Ishikawa (cell line): ENCODE measurements around the gene CEP104.

ENCODE experiments used
- CEBPB ChIP-seq: IDR thresholded peaks from 2 replicates; pipeline ENCODE4 v1.6.1; 2012
- CREB1 ChIP-seq: IDR thresholded peaks from 2 replicates; pipeline ENCODE4 v1.6.1; 2012; ENCODE audit warnings: low read depth
- EGR1 ChIP-seq: IDR thresholded peaks from 2 replicates; pipeline ENCODE4 v1.6.1; 2012
- EP300 ChIP-seq: IDR thresholded peaks from 2 replicates; pipeline ENCODE4 v1.6.1; 2012; ENCODE audit warnings: borderline replicate concordance
- FOXM1 ChIP-seq: IDR thresholded peaks from 2 replicates; pipeline ENCODE4 v1.6.1; 2012; ENCODE audit warnings: low read depth, borderline replicate concordance
- NFIC ChIP-seq: IDR thresholded peaks from 2 replicates; pipeline ENCODE4 v1.6.1; 2012
- RAD21 ChIP-seq: IDR thresholded peaks from 2 replicates; pipeline ENCODE4 v1.6.1; 2012; ENCODE audit warnings: low read depth
- TAF1 ChIP-seq: IDR thresholded peaks from 2 replicates; pipeline ENCODE4 v1.6.1; 2012; ENCODE audit warnings: low read depth, mild to moderate bottlenecking
- TCF12 ChIP-seq: IDR thresholded peaks from 2 replicates; pipeline ENCODE4 v1.6.1; 2012; ENCODE audit warnings: low read depth
- TEAD4 ChIP-seq: IDR thresholded peaks from 2 replicates; pipeline ENCODE4 v1.6.1; 2012
- YY1 ChIP-seq: IDR thresholded peaks from 2 replicates; pipeline ENCODE4 v1.6.1; 2012; ENCODE audit warnings: low read depth
- ZBTB7A ChIP-seq: IDR thresholded peaks from 2 replicates; pipeline ENCODE4 v1.6.1; 2012; ENCODE audit warnings: low read depth
- TF ChIP-seq, protein P1 (sequence below): IDR thresholded peaks from 2 replicates; pipeline ENCODE4 v1.6.1; 2012; ENCODE audit warnings: low read depth, mild to moderate bottlenecking
- TF ChIP-seq, protein P2 (sequence below): IDR thresholded peaks from 2 replicates; pipeline ENCODE4 v1.6.1; 2012
- TF ChIP-seq, protein P3 (sequence below): IDR thresholded peaks from 2 replicates; pipeline ENCODE4 v1.6.1; 2012

CEP104 gene

DNA sequence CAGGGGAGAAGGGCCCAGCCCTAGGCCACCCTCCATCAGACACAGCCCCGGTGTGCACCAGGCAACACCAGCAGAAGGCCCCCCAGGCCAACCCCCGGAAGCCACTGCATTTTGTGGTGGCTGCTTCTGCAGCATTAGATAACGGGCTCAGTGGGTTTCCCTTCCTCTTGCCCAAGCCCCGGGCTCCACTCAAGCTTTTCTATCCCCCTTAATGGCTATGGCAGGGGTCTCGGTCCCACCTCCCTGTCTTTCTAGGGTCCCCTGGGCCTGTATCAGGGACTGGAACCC, 24.1 kb upstream of the CEP104 start:
- TF ChIP-seq RAD21 (no peak), CREB1 (no peak), EP300 (no peak), FOXM1 (no peak), ZBTB7A (no peak), YY1 (no peak), CEBPB (no peak), NFIC (no peak)
- TF ChIP-seq, protein P1, sequence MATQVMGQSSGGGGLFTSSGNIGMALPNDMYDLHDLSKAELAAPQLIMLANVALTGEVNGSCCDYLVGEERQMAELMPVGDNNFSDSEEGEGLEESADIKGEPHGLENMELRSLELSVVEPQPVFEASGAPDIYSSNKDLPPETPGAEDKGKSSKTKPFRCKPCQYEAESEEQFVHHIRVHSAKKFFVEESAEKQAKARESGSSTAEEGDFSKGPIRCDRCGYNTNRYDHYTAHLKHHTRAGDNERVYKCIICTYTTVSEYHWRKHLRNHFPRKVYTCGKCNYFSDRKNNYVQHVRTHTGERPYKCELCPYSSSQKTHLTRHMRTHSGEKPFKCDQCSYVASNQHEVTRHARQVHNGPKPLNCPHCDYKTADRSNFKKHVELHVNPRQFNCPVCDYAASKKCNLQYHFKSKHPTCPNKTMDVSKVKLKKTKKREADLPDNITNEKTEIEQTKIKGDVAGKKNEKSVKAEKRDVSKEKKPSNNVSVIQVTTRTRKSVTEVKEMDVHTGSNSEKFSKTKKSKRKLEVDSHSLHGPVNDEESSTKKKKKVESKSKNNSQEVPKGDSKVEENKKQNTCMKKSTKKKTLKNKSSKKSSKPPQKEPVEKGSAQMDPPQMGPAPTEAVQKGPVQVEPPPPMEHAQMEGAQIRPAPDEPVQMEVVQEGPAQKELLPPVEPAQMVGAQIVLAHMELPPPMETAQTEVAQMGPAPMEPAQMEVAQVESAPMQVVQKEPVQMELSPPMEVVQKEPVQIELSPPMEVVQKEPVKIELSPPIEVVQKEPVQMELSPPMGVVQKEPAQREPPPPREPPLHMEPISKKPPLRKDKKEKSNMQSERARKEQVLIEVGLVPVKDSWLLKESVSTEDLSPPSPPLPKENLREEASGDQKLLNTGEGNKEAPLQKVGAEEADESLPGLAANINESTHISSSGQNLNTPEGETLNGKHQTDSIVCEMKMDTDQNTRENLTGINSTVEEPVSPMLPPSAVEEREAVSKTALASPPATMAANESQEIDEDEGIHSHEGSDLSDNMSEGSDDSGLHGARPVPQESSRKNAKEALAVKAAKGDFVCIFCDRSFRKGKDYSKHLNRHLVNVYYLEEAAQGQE: no peak

DNA sequence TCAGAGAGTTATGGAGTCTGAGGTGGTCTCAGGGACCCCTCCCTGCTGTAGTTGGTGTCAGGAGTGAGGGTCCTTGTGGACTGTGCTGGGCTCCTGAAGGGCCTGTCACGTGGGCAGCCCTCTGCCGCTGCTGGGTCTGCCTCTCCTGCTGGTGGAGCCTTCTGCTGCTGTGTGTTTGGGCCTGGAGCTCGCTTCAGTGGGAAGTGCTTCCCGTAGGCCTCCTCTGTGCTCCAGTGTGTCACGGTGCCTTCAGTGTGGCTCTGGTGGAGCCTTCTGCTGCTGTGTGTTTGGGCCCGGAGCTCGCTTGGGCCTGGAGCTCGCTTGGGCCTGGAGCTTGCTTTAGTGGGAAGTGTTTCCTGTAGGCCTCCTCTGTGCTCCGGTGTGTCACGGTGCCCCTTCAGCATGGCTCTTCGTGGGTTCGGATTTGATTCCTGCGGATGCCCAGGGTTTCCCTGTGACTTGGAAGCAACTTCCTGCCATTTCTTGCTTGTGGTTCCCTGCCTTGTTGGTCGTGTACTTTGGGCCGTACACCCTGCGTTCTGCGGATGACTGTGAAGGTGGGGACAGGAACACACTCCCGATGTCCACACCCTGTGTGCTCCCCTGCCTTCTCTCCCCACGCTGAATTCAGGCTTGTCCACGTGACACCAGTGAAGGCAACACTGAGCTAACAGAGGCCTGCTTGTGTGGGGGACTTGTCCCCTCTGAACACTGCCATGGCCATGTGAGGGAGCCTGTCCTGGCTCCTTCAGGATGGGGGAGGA, 23.6 kb upstream of the CEP104 start:
- TF ChIP-seq NFIC (no peak), YY1 (no peak), ZBTB7A (no peak), EGR1 (no peak), TEAD4 (no peak), TAF1 (no peak), CEBPB (no peak), TCF12 (no peak), RAD21 (no peak), CREB1 (no peak)
- TF ChIP-seq, protein P2, sequence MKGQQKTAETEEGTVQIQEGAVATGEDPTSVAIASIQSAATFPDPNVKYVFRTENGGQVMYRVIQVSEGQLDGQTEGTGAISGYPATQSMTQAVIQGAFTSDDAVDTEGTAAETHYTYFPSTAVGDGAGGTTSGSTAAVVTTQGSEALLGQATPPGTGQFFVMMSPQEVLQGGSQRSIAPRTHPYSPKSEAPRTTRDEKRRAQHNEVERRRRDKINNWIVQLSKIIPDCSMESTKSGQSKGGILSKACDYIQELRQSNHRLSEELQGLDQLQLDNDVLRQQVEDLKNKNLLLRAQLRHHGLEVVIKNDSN: no peak

DNA sequence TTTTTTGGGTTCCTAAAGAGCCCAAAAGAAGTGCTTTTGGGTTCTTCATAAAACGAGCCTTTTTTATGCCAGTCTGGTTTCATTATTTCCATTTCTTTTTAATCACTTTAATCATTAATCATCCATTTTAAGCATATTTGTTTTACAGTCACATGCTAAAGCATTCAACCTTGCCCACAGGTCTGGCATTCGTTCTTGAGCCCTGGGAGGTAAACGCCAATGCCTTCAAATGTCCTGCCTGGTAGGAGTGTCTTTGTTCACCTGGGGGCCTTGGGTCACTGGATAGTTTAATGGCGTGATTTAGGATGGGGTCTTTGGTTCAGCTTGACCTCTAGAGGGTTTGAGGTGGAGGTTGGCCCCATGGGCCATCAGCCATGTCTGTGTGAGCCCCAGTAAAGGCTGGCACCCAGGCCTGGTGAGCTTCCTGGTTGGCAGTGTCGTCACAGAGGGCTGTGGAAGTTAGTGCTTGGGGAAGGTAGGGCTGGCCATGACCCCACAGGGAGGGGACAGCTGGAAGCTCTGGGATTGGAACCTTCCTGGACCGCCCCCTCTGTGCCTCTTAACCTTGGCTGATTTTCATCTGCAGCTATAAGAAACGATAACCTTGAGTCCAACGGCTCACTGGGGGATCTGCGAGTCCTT, 22.9 kb upstream of the CEP104 start:
- TF ChIP-seq, protein P3, sequence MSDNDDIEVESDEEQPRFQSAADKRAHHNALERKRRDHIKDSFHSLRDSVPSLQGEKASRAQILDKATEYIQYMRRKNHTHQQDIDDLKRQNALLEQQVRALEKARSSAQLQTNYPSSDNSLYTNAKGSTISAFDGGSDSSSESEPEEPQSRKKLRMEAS: no peak
- TF ChIP-seq CREB1: no peak

DNA sequence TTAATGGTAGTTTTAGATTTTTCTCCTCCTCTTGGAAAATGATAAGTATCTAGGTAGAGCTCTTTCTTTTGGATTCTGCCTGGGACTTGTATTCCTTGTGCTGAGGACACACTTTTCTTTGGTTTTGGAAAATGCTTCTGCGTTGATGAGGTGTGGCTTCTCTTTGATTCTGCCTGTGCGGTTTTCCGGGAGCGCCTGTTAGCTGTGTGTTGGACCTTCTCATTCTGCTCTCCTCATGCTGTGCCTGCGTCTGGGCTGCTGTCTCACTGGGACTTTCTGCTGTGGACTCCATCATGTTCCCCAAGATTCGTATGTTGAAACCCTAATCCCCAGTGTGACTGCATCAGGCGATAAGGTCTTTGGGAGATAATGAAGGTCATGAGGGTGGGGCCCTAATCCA, 22.1 kb upstream of the CEP104 start:
- TF ChIP-seq, protein P1: no peak

DNA sequence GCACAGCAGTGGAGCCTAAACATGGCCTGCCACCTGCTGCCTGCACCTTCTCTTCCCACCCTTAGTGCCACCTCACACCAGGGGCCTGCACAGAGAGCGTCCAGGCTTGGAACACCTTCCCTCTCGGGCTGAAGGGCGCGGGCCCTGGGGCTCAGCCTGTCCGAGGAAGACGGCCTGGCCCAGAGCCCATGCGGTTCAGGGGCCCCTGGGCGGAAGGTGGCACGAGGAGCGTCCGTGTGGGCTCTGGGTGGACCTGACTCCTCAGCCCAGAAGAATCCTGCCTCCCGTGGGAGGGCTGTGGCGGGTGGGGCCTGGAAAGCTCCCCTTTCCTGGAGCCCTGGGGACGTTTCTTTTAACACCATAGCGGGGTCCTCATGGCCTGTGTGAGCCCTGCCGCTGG, 19.7 kb upstream of the CEP104 start:
- TF ChIP-seq, protein P1: no peak
- TF ChIP-seq, protein P2: no peak
- TF ChIP-seq YY1 (no peak), CEBPB (no peak), TEAD4 (no peak), CREB1 (no peak), RAD21 (no peak), EP300 (no peak), FOXM1 (no peak), TAF1 (no peak), ZBTB7A (no peak)
- TF ChIP-seq, protein P3: no peak
